ENCODE results near the gene GLI2. TPM values are rescaled to one million over a fixed set of nuclear protein-coding genes. Genes with fewer than 3 reads are reported as not detected.

Gene GLI2
- total and polyA plus RNA-seq, 2 of the 13 experiments (the other 11 are each of a cell fraction or from before 2014, with no cell fraction given), result not detected

DNA sequence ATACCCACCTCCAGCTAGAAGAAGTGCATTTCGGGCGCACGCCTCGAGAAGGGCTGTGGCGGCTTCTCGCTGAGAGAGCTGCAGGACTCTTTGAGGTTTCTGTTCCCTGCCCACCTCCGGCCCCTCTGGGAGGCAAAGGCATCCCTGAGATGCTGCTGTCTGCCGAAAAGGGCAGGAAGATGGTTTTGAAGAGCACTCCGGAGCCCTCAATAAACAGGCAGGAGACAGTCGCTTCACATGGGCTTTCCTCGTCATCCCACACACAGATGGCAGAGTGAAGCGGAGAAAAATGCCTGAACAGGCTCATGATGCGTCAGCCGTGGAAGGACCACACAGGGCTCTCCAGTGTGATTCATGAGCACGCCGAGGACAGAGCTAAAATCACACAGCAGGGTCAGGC lies 25.4 kb upstream of the GLI2 start:
- TF ChIP-seq ZFP36 (IDR thresholded peaks at IDR 0.05; ENCODE audit: borderline replicate concordance, low read depth, low read length, partially characterized antibody), result no peak
- TF ChIP-seq KLF6 (CRISPR knock-in tag; IDR thresholded peaks at IDR 0.05), result no peak
- TF ChIP-seq HNRNPLL (IDR thresholded peaks at IDR 0.05; ENCODE audit: low read depth, low read length, poor library complexity, severe bottlenecking), result no peak
- no peak for TF ChIP-seq JDP2 (CRISPR knock-in tag; IDR thresholded peaks at IDR 0.05; ENCODE audit: borderline replicate concordance)
- no peak for TF ChIP-seq YY1 (IDR thresholded peaks at IDR 0.05; ENCODE audit: insufficient read depth, insufficient replicate concordance, low read depth, low read length)
- no peak for TF ChIP-seq CENPX (CRISPR knock-in tag; IDR thresholded peaks at IDR 0.05)
- TF ChIP-seq, protein P1, sequence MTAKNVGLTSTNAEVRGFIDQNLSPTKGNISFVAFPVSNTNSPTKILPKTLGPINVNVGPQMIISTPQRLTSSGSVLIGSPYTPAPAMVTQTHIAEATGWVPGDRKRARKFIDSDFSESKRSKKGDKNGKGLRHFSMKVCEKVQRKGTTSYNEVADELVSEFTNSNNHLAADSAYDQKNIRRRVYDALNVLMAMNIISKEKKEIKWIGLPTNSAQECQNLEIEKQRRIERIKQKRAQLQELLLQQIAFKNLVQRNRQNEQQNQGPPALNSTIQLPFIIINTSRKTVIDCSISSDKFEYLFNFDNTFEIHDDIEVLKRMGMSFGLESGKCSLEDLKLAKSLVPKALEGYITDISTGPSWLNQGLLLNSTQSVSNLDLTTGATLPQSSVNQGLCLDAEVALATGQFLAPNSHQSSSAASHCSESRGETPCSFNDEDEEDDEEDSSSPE (CRISPR knock-in tag; IDR thresholded peaks at IDR 0.05), result no peak
- no peak for TF ChIP-seq ESRRA (CRISPR knock-in tag; IDR thresholded peaks at IDR 0.05; ENCODE audit: low read depth)
- Histone ChIP-seq H4K20me1 (ENCODE audit: insufficient read depth, low read length) (no peaks in the 10 kb centered on the region), H3K9me3 (ENCODE audit: low read length) (no peaks in the 10 kb centered on the region), H2AFZ (ENCODE audit: low read length) (no peak overlapping the region), H3K27me3 (ENCODE audit: control insufficient read depth in 1 of 2, insufficient read depth in 2 of 2, low read length in 2 of 2) (peaks cover 6 to 91% of the 10 kb centered on the region in 2 experiments; a peak in 4 of 5 replicates), H3K4me3 (replicated peaks in 1 of 3; ENCODE audit: insufficient read depth in 1 of 3, low read depth in 2 of 3, low read length in 3 of 3) (no peak overlapping the region), H3K27ac (ENCODE audit: extremely low read length, insufficient read depth, low read length) (no peak overlapping the region), H3K79me2 (ENCODE audit: insufficient read depth, low read length) (no peaks in the 10 kb centered on the region), H3K4me1 (ENCODE audit: insufficient read depth, low read length) (no peaks in the 10 kb centered on the region), H3K4me2 (ENCODE audit: low read depth, low read length) (no peak overlapping the region), H3K36me3 (replicated peaks in 1 of 2; ENCODE audit: control insufficient read depth in 1 of 2, insufficient read depth in 2 of 2, low read length in 2 of 2) (no peaks in the 10 kb centered on the region), H3K9ac (ENCODE audit: insufficient read depth, low read depth, low read length) (no peak overlapping the region)
- ChIA-PET CTCF (ENCODE audit: low intra/inter-chr PET ratio, low total read pairs) (no interaction called here), POLR2A (no interaction called here)
- DNase-seq (ENCODE audit: low spot score), result no peak
- ATAC-seq, result no peak
- intact Hi-C loops (cut with micrococcal nuclease; ENCODE audit: unreplicated experiment) (no loop called here), in situ Hi-C loops (cut with HindIII; ENCODE audit: extremely low pct_ligation_motif_present, low pct_unique_long_range_greater_than_20kb) (no loop called here)
- no TSS peak for BruUV-seq (replicated peaks)
- WGBS (ENCODE audit: low lambda C conversion rate), result 25% methylated on average over 16 of the region's 16 CpGs
- no peak for FAIRE-seq

GRCh38 chr2:120711694-120712093 lies 24.0 kb upstream of the GLI2 start:
- no peak overlapping the region for H3K27ac ChIP-seq (ENCODE audit: extremely low read length, insufficient read depth, low read length)
- no peaks in the 10 kb centered on the region for H3K9me3 ChIP-seq (ENCODE audit: low read length)
- ATAC-seq (no peak), FAIRE-seq (no peak), DNase-seq (ENCODE audit: low spot score) (no peak)
- intact Hi-C loops (cut with micrococcal nuclease; ENCODE audit: unreplicated experiment) (no loop called here), in situ Hi-C loops (cut with HindIII; ENCODE audit: extremely low pct_ligation_motif_present, low pct_unique_long_range_greater_than_20kb) (no loop called here)
- H3K4me3 ChIP-seq (replicated peaks in 1 of 3; ENCODE audit: insufficient read depth in 1 of 3, low read depth in 2 of 3, low read length in 3 of 3), result no peak overlapping the region
- BruUV-seq (replicated peaks), result no TSS peak
- 6% methylated on average over 5 of the region's 5 CpGs for WGBS (ENCODE audit: low lambda C conversion rate)
- H3K27me3 ChIP-seq (ENCODE audit: control insufficient read depth in 1 of 2, insufficient read depth in 2 of 2, low read length in 2 of 2), result peaks cover 5 to 91% of the 10 kb centered on the region in 2 experiments; a peak in 4 of 5 replicates
- H3K36me3 ChIP-seq (replicated peaks in 1 of 2; ENCODE audit: control insufficient read depth in 1 of 2, insufficient read depth in 2 of 2, low read length in 2 of 2), result no peaks in the 10 kb centered on the region
- no peaks in the 10 kb centered on the region for H3K4me1 ChIP-seq (ENCODE audit: insufficient read depth, low read length)
- H3K79me2 ChIP-seq (ENCODE audit: insufficient read depth, low read length), result no peaks in the 10 kb centered on the region
- no peak overlapping the region for H2AFZ ChIP-seq (ENCODE audit: low read length)
- H3K4me2 ChIP-seq (ENCODE audit: low read depth, low read length), result no peak overlapping the region
- ChIA-PET POLR2A (no interaction called here), CTCF (ENCODE audit: low intra/inter-chr PET ratio, low total read pairs) (no interaction called here)
- no peaks in the 10 kb centered on the region for H4K20me1 ChIP-seq (ENCODE audit: insufficient read depth, low read length)
- H3K9ac ChIP-seq (ENCODE audit: insufficient read depth, low read depth, low read length), result no peak overlapping the region
- TF ChIP-seq FOXP1 (IDR thresholded peaks at IDR 0.05), result no peak
- TF ChIP-seq FOXP1 (CRISPR knock-in tag; IDR thresholded peaks at IDR 0.05), result no peak
- TF ChIP-seq ZFP91 (CRISPR knock-in tag; IDR thresholded peaks at IDR 0.05; ENCODE audit: borderline replicate concordance), result no peak
- no peak for TF ChIP-seq ZNF737 (CRISPR knock-in tag; IDR thresholded peaks at IDR 0.05; ENCODE audit: borderline replicate concordance)
- no peak for TF ChIP-seq ZNF180 (CRISPR knock-in tag; IDR thresholded peaks at IDR 0.05; ENCODE audit: borderline replicate concordance, low read depth)
- no peak for TF ChIP-seq MAX (IDR thresholded peaks at IDR 0.05)
- TF ChIP-seq, protein P2, sequence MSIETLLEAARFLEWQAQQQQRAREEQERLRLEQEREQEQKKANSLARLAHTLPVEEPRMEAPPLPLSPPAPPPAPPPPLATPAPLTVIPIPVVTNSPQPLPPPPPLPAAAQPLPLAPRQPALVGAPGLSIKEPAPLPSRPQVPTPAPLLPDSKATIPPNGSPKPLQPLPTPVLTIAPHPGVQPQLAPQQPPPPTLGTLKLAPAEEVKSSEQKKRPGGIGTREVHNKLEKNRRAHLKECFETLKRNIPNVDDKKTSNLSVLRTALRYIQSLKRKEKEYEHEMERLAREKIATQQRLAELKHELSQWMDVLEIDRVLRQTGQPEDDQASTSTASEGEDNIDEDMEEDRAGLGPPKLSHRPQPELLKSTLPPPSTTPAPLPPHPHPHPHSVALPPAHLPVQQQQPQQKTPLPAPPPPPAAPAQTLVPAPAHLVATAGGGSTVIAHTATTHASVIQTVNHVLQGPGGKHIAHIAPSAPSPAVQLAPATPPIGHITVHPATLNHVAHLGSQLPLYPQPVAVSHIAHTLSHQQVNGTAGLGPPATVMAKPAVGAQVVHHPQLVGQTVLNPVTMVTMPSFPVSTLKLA (IDR thresholded peaks at IDR 0.05), result no peak
- no peak for TF ChIP-seq KLF9 (CRISPR knock-in tag; IDR thresholded peaks at IDR 0.05; ENCODE audit: low read depth)
